NCI-H146 (cell line): Measurements from ENCODE around the gene MARCHF3.
"Not testable (repeated sequence)": the region's sequence is repeated elsewhere in the genome, so short reads cannot be mapped to it uniquely, and the experiment has no call there.

Experiments
- DNase-seq: peaks from one replicate; lab custom pipeline; 2025; lab: John Stamatoyannopoulos, UW

Gene MARCHF3

GRCh38 chr5:127051591-127051990, 21.2 kb upstream of the MARCHF3 start:
- DNase-seq = no peak

GRCh38 chr5:127046343-127047072, 16.1 kb upstream of the MARCHF3 start:
- DNase-seq = no peak

DNA sequence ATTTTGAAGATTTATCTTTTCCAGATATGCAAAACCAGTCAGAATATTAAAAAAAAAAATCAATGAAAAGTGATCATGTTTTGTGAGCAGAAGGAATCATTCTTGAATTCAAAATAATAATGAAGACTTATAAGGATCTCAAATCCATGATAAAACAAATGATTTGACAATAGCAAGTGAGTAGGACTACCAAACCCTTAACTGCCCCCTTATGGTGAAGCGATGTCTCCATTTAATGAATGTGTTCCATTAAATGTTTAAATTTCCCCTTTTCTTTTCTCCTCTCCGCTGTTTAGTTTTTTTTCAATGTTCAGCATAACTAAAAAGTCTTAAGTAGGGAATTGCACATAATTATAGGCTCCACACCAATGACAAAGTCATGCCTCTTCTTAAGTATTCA, 12.2 kb upstream of the MARCHF3 start:
- no peak for DNase-seq

DNA sequence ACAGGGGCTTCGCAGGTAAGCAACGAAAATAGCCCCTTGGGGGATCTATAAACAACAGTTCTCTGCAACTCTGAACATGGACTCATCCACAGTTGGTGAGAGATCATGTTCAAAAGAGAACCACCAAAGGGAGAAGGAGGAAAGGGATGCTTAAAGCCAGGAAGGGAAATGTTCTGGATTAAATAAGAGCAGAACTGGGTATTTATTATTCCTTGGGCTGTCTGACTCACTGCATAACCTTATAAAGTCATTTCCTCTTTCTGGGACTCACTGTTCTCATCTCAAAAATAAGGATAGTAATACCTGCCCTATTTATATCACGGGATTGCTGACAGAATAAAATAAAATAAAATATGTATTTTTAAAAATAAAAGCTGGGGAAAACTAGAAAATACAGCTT, 11.2 kb upstream of the MARCHF3 start:
- DNase-seq = no peak

DNA sequence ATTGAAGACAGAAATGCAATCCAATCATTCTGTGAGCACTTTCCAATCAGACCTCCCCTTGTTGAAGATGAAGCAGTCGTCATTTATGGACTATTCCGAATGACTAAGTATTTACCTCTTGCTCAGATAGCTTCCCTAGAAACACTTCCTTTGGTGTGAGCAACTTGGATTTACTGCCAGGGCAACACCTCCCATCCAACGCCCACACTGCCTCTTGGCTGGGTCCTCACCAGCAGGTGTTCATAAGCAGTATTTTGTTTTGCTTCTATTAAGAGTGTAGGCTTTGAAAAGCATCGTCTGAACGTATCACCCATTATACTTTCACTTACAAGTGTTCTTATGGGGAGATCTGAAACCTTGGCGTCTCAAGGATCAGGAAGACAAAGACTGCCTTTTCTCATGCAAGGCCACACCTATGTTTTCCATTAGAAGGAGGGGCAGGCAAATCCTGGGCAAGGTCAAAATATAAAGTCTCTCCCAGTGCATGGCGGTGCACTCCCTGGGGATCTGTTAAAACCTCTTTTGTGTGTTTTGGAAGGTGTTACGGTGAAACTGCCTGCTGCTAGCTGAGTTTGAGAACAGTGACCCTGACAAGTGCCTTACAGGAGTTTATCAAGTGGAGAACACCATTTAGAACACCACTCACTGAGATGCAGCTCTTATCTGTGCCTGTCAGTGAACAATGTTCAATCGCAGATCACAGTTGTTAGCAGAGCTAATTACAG, 10.6 kb upstream of the MARCHF3 start:
- DNase-seq = no peak

- DNase-seq = no peak
Observed at GRCh38 chr5:127038550-127038949, 8.2 kb upstream of the MARCHF3 start.

DNA sequence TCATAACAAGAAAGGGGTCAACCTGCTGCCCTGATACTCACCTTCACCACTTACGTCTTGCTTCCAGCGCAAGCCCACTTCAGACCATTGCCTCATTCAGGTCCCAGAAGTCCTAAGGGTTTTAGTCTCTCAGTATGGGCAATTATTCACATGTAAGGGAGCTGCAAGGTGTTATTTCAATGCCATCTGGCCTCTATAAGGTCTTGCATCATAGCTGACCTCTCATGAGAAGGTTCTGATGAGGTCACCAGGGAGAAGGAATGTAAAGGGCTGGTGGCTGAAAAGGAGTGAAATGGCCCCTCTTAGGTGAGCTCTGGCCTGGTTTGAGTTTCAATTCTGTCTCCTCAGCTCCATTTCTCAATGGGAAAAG, 1.5 kb upstream of the MARCHF3 start:
- no peak for DNase-seq

DNA sequence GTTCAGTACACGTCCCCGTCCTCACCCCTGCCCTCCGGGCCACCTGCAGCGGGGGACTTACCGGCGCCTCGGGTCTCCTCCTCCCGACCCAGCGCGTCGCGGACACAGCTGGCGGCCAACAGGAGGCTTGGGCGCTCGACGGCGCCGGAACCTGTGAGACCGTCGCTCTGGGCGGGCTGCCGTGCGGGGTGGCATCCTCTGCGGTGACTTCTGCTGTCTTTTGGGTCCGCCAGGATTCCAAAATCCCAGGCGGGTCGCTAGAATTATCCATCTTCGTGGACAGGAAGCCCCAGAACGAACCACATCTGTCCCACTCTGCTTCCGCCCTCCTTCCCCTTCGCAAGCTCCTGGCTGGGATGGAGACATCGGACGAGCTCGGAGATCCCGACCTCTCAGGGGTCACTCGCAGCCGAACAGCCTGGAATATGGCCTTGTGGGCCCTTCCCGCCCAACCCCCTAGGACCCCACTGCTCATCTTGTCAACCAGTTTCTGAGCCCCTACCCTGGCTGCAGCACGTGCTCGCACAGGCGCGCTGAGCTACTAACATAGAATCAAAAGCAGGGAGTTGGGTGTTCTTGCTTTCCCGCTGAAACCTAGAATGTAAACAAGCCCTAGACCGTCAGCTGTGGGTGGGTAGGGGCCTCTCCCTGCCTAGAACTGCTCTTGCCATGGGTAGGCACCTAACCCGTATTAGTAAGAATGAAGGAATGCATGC, 947 bp upstream of the MARCHF3 start:
- peak; percentile 5 for DNase-seq

- DNase-seq = peak; percentile 25
Observed at GRCh38 chr5:127029581-127030258, 638 bp downstream of the MARCHF3 start.

DNA sequence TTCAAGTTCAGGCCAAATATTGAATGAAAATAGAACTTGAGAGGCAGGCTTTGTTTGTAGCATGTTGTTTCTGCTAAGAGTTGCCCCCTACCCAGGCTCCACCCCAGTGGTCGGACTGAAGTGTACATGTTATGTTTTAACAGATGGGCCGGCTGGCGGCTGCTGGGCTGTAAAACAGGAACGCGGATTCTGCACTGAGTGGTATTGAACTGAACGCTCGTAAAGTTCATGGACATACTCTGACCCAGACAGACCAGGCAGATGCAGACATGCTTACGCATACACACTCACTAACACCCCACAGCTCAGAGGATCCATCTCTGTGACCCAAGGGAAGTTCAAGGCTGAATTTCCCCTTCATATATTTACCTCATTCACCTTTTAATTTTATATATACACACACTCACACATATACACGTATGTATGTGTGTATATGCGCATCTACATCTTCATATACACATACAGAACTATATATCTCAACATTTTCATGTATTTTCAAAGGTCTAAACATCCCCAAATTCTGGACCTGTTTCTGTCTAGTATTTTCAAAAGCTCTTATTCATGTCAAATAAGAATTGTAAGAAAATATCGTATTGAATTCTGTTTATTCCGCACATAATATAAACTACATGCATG, 1.4 kb downstream of the MARCHF3 start:
- no peak for DNase-seq

DNA sequence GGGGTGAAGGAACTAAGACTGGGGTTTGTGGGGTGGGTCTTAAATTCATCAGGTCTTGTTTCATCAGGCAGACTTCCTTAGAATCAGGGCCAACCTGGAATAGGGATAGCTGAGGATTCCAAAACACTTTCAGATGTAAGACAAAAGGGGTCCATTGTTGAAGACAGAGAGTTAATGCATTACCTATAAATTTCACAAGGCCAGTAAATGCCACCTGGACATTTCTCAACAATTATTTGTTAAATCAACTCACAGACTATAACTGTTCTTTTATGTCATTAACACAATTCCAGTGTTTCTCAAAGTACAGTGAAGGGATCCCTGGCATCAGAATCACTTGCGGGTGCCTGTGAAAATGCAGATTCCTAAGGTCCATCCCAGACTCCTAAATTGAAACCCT, 2.8 kb downstream of the MARCHF3 start:
- no peak for DNase-seq

GRCh38 chr5:127026166-127026565, 4.2 kb downstream of the MARCHF3 start:
- DNase-seq = no peak

DNA sequence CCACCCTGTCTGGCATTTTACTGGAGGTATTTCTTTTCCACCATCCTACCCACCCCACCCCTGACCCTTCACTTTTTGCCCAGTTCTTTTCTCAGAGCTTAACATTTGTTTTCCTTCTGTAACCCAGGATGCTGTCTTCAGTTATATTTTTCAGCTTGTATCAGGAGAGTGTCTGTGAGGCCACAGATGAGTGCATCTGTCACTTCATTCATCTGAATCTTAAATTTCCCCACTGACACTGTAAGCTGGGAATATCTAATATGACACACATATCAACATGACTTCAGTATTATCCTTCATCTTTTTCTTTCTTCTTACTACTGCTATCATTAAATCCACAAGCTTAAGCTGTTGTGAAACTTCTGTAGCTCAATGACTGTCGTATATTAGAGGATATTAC, 4.9 kb downstream of the MARCHF3 start:
- no peak for DNase-seq

DNA sequence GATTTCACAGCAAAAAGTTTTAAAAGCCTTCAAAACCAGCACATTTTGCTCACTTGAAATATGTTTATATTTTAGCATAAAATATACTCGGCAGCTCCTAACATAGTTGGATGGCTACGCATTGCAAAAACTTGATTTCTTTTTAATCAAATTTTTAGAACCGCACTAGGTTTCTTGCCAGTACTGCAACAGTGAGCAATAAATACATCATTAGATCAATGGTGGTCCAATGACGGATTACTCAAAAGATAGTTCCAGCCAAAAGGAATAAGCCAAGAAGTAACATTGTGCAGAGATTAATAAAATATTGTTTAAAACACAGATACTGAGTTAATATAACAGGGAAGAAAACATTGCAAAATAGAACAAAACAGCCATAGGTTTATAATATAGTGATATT, 5.5 kb downstream of the MARCHF3 start:
- no peak for DNase-seq

GRCh38 chr5:127023552-127024191, 6.7 kb downstream of the MARCHF3 start:
- not testable (repeated sequence) for DNase-seq

GRCh38 chr5:127022846-127023245, 7.5 kb downstream of the MARCHF3 start:
- no peak for DNase-seq

- no peak for DNase-seq
Observed at GRCh38 chr5:127019928-127020327, 10.4 kb downstream of the MARCHF3 start.

GRCh38 chr5:127016722-127017121, 13.6 kb downstream of the MARCHF3 start:
- DNase-seq = not testable (repeated sequence)

DNA sequence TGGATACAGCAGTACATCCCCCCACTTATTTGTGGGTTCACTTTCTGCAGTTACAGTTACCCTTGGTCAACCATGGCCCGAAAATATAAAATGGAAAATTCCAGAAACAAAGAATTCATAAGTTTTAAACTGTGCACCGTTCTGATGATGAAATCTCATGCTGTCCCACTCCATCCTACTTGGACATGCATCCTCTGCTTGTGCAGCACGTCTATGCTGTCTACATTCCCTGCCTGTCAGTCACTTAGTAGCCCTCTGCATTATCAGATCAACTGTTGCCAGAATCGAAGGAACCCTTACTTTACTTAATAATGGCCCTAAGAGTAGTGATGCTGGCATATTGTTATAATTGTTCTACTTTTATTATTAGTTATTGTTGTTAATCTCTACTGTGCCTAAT, 14.6 kb downstream of the MARCHF3 start:
- DNase-seq = no peak

- no peak for DNase-seq
Observed at GRCh38 chr5:127014573-127014972, 15.8 kb downstream of the MARCHF3 start.

DNA sequence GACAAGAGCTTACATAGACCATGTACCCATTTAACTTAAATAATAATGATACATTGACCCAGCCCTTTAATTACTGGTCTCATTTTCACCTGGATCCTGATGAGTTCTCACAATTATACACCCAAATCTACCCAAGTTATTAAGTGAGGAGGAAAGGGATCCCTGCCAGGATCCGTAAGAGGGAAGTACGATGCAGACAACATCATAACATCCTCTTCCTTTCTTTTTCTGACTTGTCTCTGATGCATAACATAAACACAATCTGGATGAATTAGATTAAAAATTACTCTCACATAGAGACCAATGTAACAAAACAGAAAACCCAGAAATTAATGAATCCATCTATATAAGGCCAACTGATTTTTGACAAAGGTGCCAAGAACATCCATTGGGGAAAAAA, 17.0 kb downstream of the MARCHF3 start:
- DNase-seq = no peak

- DNase-seq = no peak
Observed at GRCh38 chr5:127012916-127013315, 17.4 kb downstream of the MARCHF3 start.
